Activated CD4-positive, alpha-beta T cell treated with anti-CD3 and anti-CD28 coated beads, Interleukin-2, amount 10 ng/mL, durations not matched to agents 24 days and 14 days (primary cell): Measurements from ENCODE around the gene SYN1. TPM values are rescaled to one million over a fixed set of nuclear protein-coding genes. Genes with fewer than 3 reads are reported as not detected.

Experiments used
- DNase-seq: peaks from one replicate; pipeline ENCODE4 v3.0.0; 2022
- H3K27ac Mint-ChIP-seq: one replicate; pipeline ENCODE4 v1.8.0; 2022; ENCODE audit warnings: mild to moderate bottlenecking, mixed read lengths
- H3K27me3 Mint-ChIP-seq: one replicate; pipeline ENCODE4 v1.8.0; 2022; ENCODE audit warnings: mixed read lengths
- H3K36me3 Mint-ChIP-seq: one replicate; pipeline ENCODE4 v1.8.0; 2022; ENCODE audit warnings: low read depth, mild to moderate bottlenecking, mixed read lengths
- H3K4me1 Mint-ChIP-seq: one replicate; pipeline ENCODE4 v1.8.0; 2021; ENCODE audit warnings: mixed read lengths
- H3K4me3 Mint-ChIP-seq: one replicate; pipeline ENCODE4 v1.8.0; 2022; ENCODE audit warnings: mild to moderate bottlenecking, moderate library complexity, mixed read lengths
- H3K9me3 Mint-ChIP-seq: one replicate; pipeline ENCODE4 v1.8.0; 2021; ENCODE audit warnings: mixed read lengths
- intact Hi-C: fragments of 100-400 bp; cut with micrococcal nuclease; formaldehyde crosslinking; loops from one replicate; pipeline ENCODE4 v1.15.1; 2023
- total RNA-seq: library from RNA; stranded (reverse); gene quantifications from 2 replicates; pipeline ENCODE4 v1.2.3, GENCODE V29; 2022

The SYN1 gene
- total RNA-seq, 1 donor from 2014 or later, result 0.49 TPM

- peak; percentile 93 for DNase-seq
- no peaks in the 10 kb centered on the region for H3K9me3 Mint-ChIP-seq
- peaks cover 40% of the 10 kb centered on the region for H3K4me1 Mint-ChIP-seq
- peak within 1 kb of the TSS; percentile 80 for H3K4me3 Mint-ChIP-seq
- peak within 1 kb of the TSS; percentile 81 for H3K27ac Mint-ChIP-seq
- H3K27me3 Mint-ChIP-seq, result peaks cover under 1% of the 10 kb centered on the region
- intact Hi-C loops, result loop anchor here (2.0 to 5.0 kb wide), 4 partner anchors 21 to 69 kb away; partner anchors contain the start of genes ARAF and ELK1
- H3K36me3 Mint-ChIP-seq, result peaks cover 12% of the 10 kb centered on the region
Observed at GRCh38 chrX:47581731-47582647, 37.7 kb downstream of the SYN1 start, which contains the start of gene TIMP1. TIMP1 (plus strand) TSS chrX:47582436; CDS start chrX:47583416, 980 bp downstream.

GRCh38 chrX:47579537-47579936 is 40.1 kb downstream of the SYN1 start:
- intact Hi-C loops, result no loop called here
- no peaks in the 10 kb centered on the region for H3K9me3 Mint-ChIP-seq
- H3K27me3 Mint-ChIP-seq, result peaks cover 2% of the 10 kb centered on the region
- peaks cover 41% of the 10 kb centered on the region for H3K4me1 Mint-ChIP-seq
- H3K27ac Mint-ChIP-seq, result peak overlapping the region; percentile 67
- peak; percentile 65 for DNase-seq
- H3K4me3 Mint-ChIP-seq, result peak overlapping the region; percentile 66
- H3K36me3 Mint-ChIP-seq, result peaks cover 6% of the 10 kb centered on the region

- H3K27ac Mint-ChIP-seq, result no peak overlapping the region
- intact Hi-C loops, result no loop called here
- H3K4me1 Mint-ChIP-seq, result peaks cover 35% of the 10 kb centered on the region
- DNase-seq, result no peak
- H3K36me3 Mint-ChIP-seq, result peaks cover 4% of the 10 kb centered on the region
- H3K4me3 Mint-ChIP-seq, result no peak overlapping the region
- peaks cover 2% of the 10 kb centered on the region for H3K27me3 Mint-ChIP-seq
- H3K9me3 Mint-ChIP-seq, result no peaks in the 10 kb centered on the region
Observed at GRCh38 chrX:47578692-47579091, 41.0 kb downstream of the SYN1 start.

DNA sequence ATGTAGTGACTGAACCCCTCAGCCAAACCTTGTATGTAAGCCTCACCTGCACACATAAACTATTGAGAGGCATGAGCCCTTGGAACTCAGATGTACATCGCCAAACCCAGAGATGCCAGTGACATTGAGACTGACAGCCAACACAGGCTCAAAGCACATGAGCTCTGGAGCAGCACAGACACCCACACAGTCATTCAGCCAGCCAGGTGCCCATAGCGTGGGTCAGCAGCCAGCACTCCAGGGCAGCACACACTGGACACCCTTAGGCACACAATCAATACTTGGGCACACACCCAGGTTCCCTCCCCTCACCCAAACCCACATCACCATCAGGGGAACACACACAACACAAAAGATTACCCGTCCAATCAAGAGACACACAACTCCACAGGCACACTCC is 41.8 kb downstream of the SYN1 start:
- DNase-seq, result no peak
- intact Hi-C loops, result no loop called here
- Mint-ChIP-seq H3K27me3 (peaks cover 2% of the 10 kb centered on the region), H3K36me3 (peaks cover 4% of the 10 kb centered on the region), H3K4me3 (no peak overlapping the region), H3K27ac (peak overlapping the region; percentile 48), H3K4me1 (peaks cover 32% of the 10 kb centered on the region), H3K9me3 (no peaks in the 10 kb centered on the region)

DNA sequence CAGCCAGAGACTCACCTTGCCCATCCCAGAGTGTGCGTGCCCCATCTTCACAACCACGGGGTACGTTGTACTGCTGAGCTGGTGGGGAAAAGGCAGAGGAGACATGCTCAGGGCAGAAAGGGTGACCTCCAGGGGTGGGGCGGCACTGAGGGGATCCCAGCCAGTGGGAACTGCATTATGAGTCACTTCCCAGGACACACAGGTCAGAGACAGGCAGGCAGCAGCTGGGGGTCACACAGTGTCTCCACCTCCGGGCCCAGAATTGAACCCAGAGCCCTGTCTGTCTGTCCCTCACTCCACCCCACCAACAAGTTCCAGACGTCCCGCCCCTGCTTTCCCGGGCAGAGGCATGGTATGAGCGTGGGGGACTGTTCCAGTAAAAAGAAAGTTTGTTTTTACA is 42.2 kb downstream of the SYN1 start:
- no peak for DNase-seq
- Mint-ChIP-seq H3K4me3 (no peak overlapping the region), H3K27ac (no peak overlapping the region), H3K4me1 (peaks cover 31% of the 10 kb centered on the region), H3K36me3 (peaks cover 4% of the 10 kb centered on the region), H3K27me3 (peaks cover 2% of the 10 kb centered on the region), H3K9me3 (no peaks in the 10 kb centered on the region)
- intact Hi-C loops, result no loop called here

- Mint-ChIP-seq H3K27me3 (peaks cover 2% of the 10 kb centered on the region), H3K36me3 (peaks cover 13% of the 10 kb centered on the region), H3K9me3 (no peaks in the 10 kb centered on the region), H3K4me3 (no peak overlapping the region), H3K27ac (no peak overlapping the region), H3K4me1 (peaks cover 23% of the 10 kb centered on the region)
- intact Hi-C loops, result no loop called here
- DNase-seq, result no peak
Observed at GRCh38 chrX:47576021-47576898, 43.4 kb downstream of the SYN1 start.

DNA sequence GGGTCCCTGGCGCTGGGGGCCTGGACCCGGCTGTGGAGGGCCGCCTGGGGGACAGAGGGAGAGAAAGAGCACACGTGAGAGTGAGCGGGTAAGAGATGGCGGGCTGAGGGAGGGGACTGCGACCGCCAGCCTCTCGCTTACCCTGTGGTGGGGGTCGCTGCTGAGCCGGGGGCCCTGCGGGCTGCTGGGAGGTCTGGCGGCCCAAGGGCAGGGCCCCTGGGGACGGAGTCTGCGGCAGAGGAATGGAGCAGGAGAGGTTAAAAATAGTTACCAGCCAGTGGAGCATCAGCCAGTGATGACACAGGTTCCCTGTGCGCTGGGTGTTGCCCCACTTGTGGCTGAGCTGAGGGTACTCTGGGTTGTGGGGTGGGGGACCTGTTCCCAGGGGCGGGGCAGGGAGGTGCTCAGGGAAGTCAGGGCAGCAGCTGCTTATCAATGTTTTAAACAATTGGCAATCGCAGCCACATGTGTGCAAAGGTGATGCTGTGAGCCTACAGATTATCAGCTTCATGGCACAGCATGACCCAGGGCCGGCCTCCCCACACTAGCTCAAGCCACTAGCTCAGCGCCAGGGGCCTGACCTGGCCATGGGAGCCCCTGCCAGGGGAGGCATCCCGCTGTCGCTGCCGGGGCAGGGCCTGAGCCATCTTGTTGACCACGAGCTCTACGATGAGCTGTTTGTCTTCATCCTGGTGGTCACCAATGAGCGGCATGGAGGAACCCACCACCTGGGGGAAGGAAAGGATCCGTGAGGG is 44.9 kb downstream of the SYN1 start:
- no peak overlapping the region for H3K4me3 Mint-ChIP-seq
- H3K27me3 Mint-ChIP-seq, result peaks cover 2% of the 10 kb centered on the region
- H3K9me3 Mint-ChIP-seq, result no peaks in the 10 kb centered on the region
- DNase-seq, result no peak
- peaks cover 18% of the 10 kb centered on the region for H3K4me1 Mint-ChIP-seq
- H3K27ac Mint-ChIP-seq, result no peak overlapping the region
- peaks cover 20% of the 10 kb centered on the region for H3K36me3 Mint-ChIP-seq
- intact Hi-C loops, result no loop called here

- peaks cover 14% of the 10 kb centered on the region for H3K4me1 Mint-ChIP-seq
- no peak overlapping the region for H3K27ac Mint-ChIP-seq
- peaks cover 25% of the 10 kb centered on the region for H3K36me3 Mint-ChIP-seq
- peaks cover 2% of the 10 kb centered on the region for H3K27me3 Mint-ChIP-seq
- H3K9me3 Mint-ChIP-seq, result no peaks in the 10 kb centered on the region
- no peak for DNase-seq
- H3K4me3 Mint-ChIP-seq, result no peak overlapping the region
- intact Hi-C loops, result no loop called here
Observed at GRCh38 chrX:47574076-47574546, 45.5 kb downstream of the SYN1 start.

- intact Hi-C loops, result no loop called here
- Mint-ChIP-seq H3K9me3 (no peaks in the 10 kb centered on the region), H3K27ac (no peak overlapping the region), H3K4me1 (peaks cover 13% of the 10 kb centered on the region), H3K4me3 (no peak overlapping the region), H3K27me3 (peaks cover 2% of the 10 kb centered on the region), H3K36me3 (peaks cover 31% of the 10 kb centered on the region)
- DNase-seq, result no peak
Observed at GRCh38 chrX:47573341-47574075, 46.1 kb downstream of the SYN1 start.

GRCh38 chrX:47572773-47573340 is 46.8 kb downstream of the SYN1 start:
- Mint-ChIP-seq H3K9me3 (no peaks in the 10 kb centered on the region), H3K4me3 (no peak overlapping the region), H3K27me3 (peaks cover 2% of the 10 kb centered on the region), H3K27ac (no peak overlapping the region), H3K36me3 (peaks cover 31% of the 10 kb centered on the region), H3K4me1 (peaks cover 8% of the 10 kb centered on the region)
- intact Hi-C loops, result no loop called here
- no peak for DNase-seq

- DNase-seq, result no peak
- intact Hi-C loops, result no loop called here
- H3K36me3 Mint-ChIP-seq, result peaks cover 36% of the 10 kb centered on the region
Observed at GRCh38 chrX:47571896-47572295, 47.8 kb downstream of the SYN1 start.

DNA sequence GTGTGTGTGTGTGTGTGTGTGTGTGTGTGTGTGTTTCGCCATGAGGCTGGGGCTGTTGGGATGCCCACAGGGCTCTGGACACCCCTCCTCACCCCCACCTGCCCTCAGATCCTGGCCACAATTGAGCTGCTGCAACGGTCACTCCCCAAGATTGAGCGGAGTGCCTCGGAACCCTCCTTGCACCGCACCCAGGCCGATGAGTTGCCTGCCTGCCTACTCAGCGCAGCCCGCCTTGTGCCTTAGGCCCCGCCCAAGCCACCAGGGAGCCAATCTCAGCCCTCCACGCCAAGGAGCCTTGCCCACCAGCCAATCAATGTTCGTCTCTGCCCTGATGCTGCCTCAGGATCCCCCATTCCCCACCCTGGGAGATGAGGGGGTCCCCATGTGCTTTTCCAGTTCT is 48.4 kb downstream of the SYN1 start:
- H3K27me3 Mint-ChIP-seq, result no peaks in the 10 kb centered on the region
- no peak overlapping the region for H3K4me3 Mint-ChIP-seq
- peaks cover 5% of the 10 kb centered on the region for H3K4me1 Mint-ChIP-seq
- peaks cover 41% of the 10 kb centered on the region for H3K36me3 Mint-ChIP-seq
- no peak overlapping the region for H3K27ac Mint-ChIP-seq
- DNase-seq, result no peak
- H3K9me3 Mint-ChIP-seq, result no peaks in the 10 kb centered on the region
- intact Hi-C loops, result no loop called here

More at GRCh38 chrX:47571896-47572295, 47.8 kb downstream of the SYN1 start:
- no peak overlapping the region for H3K4me3 Mint-ChIP-seq
- H3K27ac Mint-ChIP-seq, result no peak overlapping the region
- H3K4me1 Mint-ChIP-seq, result peaks cover 6% of the 10 kb centered on the region
- peaks cover under 1% of the 10 kb centered on the region for H3K27me3 Mint-ChIP-seq
- no peaks in the 10 kb centered on the region for H3K9me3 Mint-ChIP-seq
